Common myeloid progenitor, CD34-positive (primary cell): ENCODE measurements around the gene CD244.

Source experiments
- CTCF ChIA-PET: fragments of 350-600 bp; sonication (Branson Sonifier 250); formaldehyde crosslinking; loops from one replicate; lab custom pipeline; 2021; ENCODE audit warnings: antibody characterized with exemption; lab: Charles Lee
- POLR2A ChIA-PET: fragments of 350-600 bp; sonication (Branson Sonifier 250); formaldehyde crosslinking; loops from one replicate; lab custom pipeline; 2021; ENCODE audit warnings: antibody characterized with exemption; lab: Charles Lee
- DNase-seq, 3 donors: peaks; one replicate each; pipeline versions ENCODE4 v3.0.0 to v3.0.0-alpha.2; 2013
- H3K27ac ChIP-seq, 2 experiments: 1 replicate in 1 of 2; 2 replicates in 1 of 2; pipeline ENCODE4 v1.7.0; 2013; ENCODE audit warnings: inconsistent platforms in 2 of 2, low read length in 2 of 2, mild to moderate bottlenecking in 2 of 2, low read depth in 1 of 2, moderate library complexity in 1 of 2; ENCODE audit not compliant: severe bottlenecking in 2 of 2, insufficient read depth in 1 of 2, poor library complexity in 1 of 2
- H3K27me3 ChIP-seq, 5 experiments: replicated peaks in 2 of 5; 1 replicate in 3 of 5; 2 replicates in 2 of 5; pipeline versions ENCODE4 v1.6.1 to v1.7.0; 2013; ENCODE audit warnings: low read length in 4 of 5, mild to moderate bottlenecking in 2 of 5, moderate library complexity in 2 of 5, inconsistent platforms in 1 of 5; ENCODE audit not compliant: insufficient read depth in 5 of 5, control insufficient read depth in 4 of 5
- H3K36me3 ChIP-seq, 4 experiments: 1 replicate in 2 of 4; 2 replicates in 2 of 4; pipeline versions ENCODE4 v1.6.1 to v1.7.0; 2013; ENCODE audit warnings: low read length in 3 of 4, control low read depth in 1 of 4, mild to moderate bottlenecking in 1 of 4; ENCODE audit not compliant: control insufficient read depth in 4 of 4, insufficient read depth in 4 of 4
- H3K4me1 ChIP-seq, 4 experiments: 1 replicate in 3 of 4; 2 replicates in 1 of 4; pipeline versions ENCODE4 v1.6.1 to v1.7.1; 2013; ENCODE audit warnings: low read length in 3 of 4, mild to moderate bottlenecking in 3 of 4, control low read depth in 1 of 4, inconsistent platforms in 1 of 4, moderate library complexity in 1 of 4; ENCODE audit not compliant: control insufficient read depth in 4 of 4, insufficient read depth in 4 of 4; ENCODE audit errors: control extremely low read depth in 1 of 4
- H3K4me3 ChIP-seq, 7 experiments: 1 replicate in 4 of 7; 2 replicates in 3 of 7; pipeline versions ENCODE4 v1.5.1 to v1.7.0; 2013; ENCODE audit warnings: mild to moderate bottlenecking in 7 of 7, low read length in 6 of 7, moderate library complexity in 6 of 7, inconsistent platforms in 2 of 7, low read depth in 2 of 7, control low read depth in 1 of 7; ENCODE audit not compliant: insufficient read depth in 4 of 7, control insufficient read depth in 1 of 7; ENCODE audit errors: extremely low read depth in 1 of 7
- H3K9me3 ChIP-seq, 5 experiments: 1 replicate in 4 of 5; 2 replicates in 1 of 5; pipeline versions ENCODE4 v1.6.1 to v1.7.1; 2013; ENCODE audit warnings: low read length in 4 of 5, mild to moderate bottlenecking in 2 of 5, inconsistent platforms in 1 of 5, low read depth in 1 of 5, moderate library complexity in 1 of 5; ENCODE audit not compliant: control insufficient read depth in 4 of 5, insufficient read depth in 2 of 5; ENCODE audit errors: control extremely low read depth in 1 of 5
- WGBS: methylation state at CpG from one replicate; pipeline ENCODE4 v1.1.5; 2013; ENCODE audit not compliant: insufficient coverage; 5-methylcytosine and 5-hydroxymethylcytosine counted together

CD244 gene

GRCh38 chr1:160826546-160826945 is 36.1 kb downstream of the CD244 start:
- WGBS, result 100% methylated on average over 1 of the region's 1 CpG
- DNase-seq, result no peak
- Histone ChIP-seq H3K36me3 (peaks cover 5 to 33% (median 19%) of the 10 kb centered on the region in 4 experiments), H3K4me3 (no peak overlapping the region), H3K27ac (no peak overlapping the region), H3K27me3 (no peaks in the 10 kb centered on the region), H3K4me1 (no peaks in the 10 kb centered on the region), H3K9me3 (no peaks in the 10 kb centered on the region)
- CTCF ChIA-PET, result interaction anchor here (1.2 to 1.5 kb wide), 2 partner anchors 95 to 125 kb away, joined by 3 to 4 read pairs; no protein-coding TSS in a partner anchor
- POLR2A ChIA-PET, result no interaction called here

- no peaks in the 10 kb centered on the region for H3K4me1 ChIP-seq
- DNase-seq, result peak in 2 of 3 donors; percentile 33 to 57
- no peaks in the 10 kb centered on the region for H3K27me3 ChIP-seq
- 100% methylated on average over 2 of the region's 3 CpGs for WGBS
- H3K27ac ChIP-seq, result no peak overlapping the region
- ChIA-PET POLR2A (no interaction called here), CTCF (interaction anchor here (1.1 to 2.0 kb wide), 5 partner anchors 14 to 151 kb away, joined by 3 to 8 read pairs (median 4); no protein-coding TSS in a partner anchor)
- peaks cover 0 to 6% (median 0%) of the 10 kb centered on the region in 4 experiments for H3K36me3 ChIP-seq
- no peak overlapping the region for H3K4me3 ChIP-seq
- no peaks in the 10 kb centered on the region for H3K9me3 ChIP-seq
Measured at GRCh38 chr1:160823296-160823695, 39.4 kb downstream of the CD244 start.

GRCh38 chr1:160821627-160822026 is 41.1 kb downstream of the CD244 start:
- no peak for DNase-seq
- Histone ChIP-seq H3K27ac (no peak overlapping the region), H3K9me3 (no peaks in the 10 kb centered on the region), H3K4me1 (no peaks in the 10 kb centered on the region), H3K36me3 (no peaks in the 10 kb centered on the region), H3K4me3 (no peak overlapping the region), H3K27me3 (peaks cover 0 to 4% (median 0%) of the 10 kb centered on the region in 5 experiments)
- WGBS, result 88% methylated on average over 4 of the region's 8 CpGs
- ChIA-PET CTCF (interaction anchor here (0.6 to 2.5 kb wide), 7 partner anchors 10 to 132 kb away, joined by 3 to 5 read pairs (median 4); no protein-coding TSS in a partner anchor), POLR2A (no interaction called here)

GRCh38 chr1:160819186-160819585 is 43.5 kb downstream of the CD244 start:
- no peaks in the 10 kb centered on the region for H3K36me3 ChIP-seq
- peaks cover 0 to 4% (median 0%) of the 10 kb centered on the region in 5 experiments for H3K27me3 ChIP-seq
- H3K4me1 ChIP-seq, result no peaks in the 10 kb centered on the region
- DNase-seq, result no peak
- CTCF ChIA-PET, result interaction anchor here (0.9 to 2.5 kb wide), 6 partner anchors 12 to 169 kb away, joined by 3 to 6 read pairs (median 5); partner anchors contain the start of gene LY9
- POLR2A ChIA-PET, result no interaction called here
- H3K27ac ChIP-seq, result no peak overlapping the region
- no peak overlapping the region for H3K4me3 ChIP-seq
- 64% methylated on average over 3 of the region's 3 CpGs for WGBS
- no peaks in the 10 kb centered on the region for H3K9me3 ChIP-seq

GRCh38 chr1:160818207-160818937 is 44.3 kb downstream of the CD244 start:
- POLR2A ChIA-PET, result no interaction called here
- H3K36me3 ChIP-seq, result no peaks in the 10 kb centered on the region
- 80% methylated on average over 7 of the region's 9 CpGs for WGBS

GRCh38 chr1:160814856-160815255 is 47.8 kb downstream of the CD244 start:
- Histone ChIP-seq H3K9me3 (no peaks in the 10 kb centered on the region), H3K27me3 (peaks cover 0 to 6% (median 0%) of the 10 kb centered on the region in 5 experiments), H3K4me1 (no peaks in the 10 kb centered on the region), H3K4me3 (no peak overlapping the region), H3K36me3 (no peaks in the 10 kb centered on the region), H3K27ac (no peak overlapping the region)
- 93% methylated on average over 6 of the region's 8 CpGs for WGBS
- POLR2A ChIA-PET, result interaction anchor here (0.7 kb wide), 1 partner anchor 19 kb away, joined by 4 read pairs; no protein-coding TSS in a partner anchor
- DNase-seq, result no peak
- CTCF ChIA-PET, result interaction anchor here (0.9 to 1.5 kb wide), 3 partner anchors 10 to 38 kb away, joined by 3 to 4 read pairs (median 3); no protein-coding TSS in a partner anchor

More at GRCh38 chr1:160818207-160818937, 44.3 kb downstream of the CD244 start:
- Histone ChIP-seq H3K27me3 (peaks cover 0 to 5% (median 0%) of the 10 kb centered on the region in 5 experiments), H3K9me3 (no peaks in the 10 kb centered on the region), H3K27ac (no peak overlapping the region), H3K4me1 (no peaks in the 10 kb centered on the region), H3K4me3 (no peak overlapping the region)
- no peak for DNase-seq
- CTCF ChIA-PET, result interaction anchor here (0.9 to 2.1 kb wide), 7 partner anchors 22 to 170 kb away, joined by 3 to 6 read pairs (median 4); partner anchors contain the start of gene LY9

GRCh38 chr1:160814316-160814715 is 48.4 kb downstream of the CD244 start:
- Histone ChIP-seq H3K4me1 (no peaks in the 10 kb centered on the region), H3K9me3 (no peaks in the 10 kb centered on the region), H3K27me3 (peaks cover 0 to 6% (median 0%) of the 10 kb centered on the region in 5 experiments), H3K4me3 (no peak overlapping the region), H3K36me3 (no peaks in the 10 kb centered on the region), H3K27ac (no peak overlapping the region)
- CTCF ChIA-PET, result interaction anchor here (0.6 to 1.5 kb wide), 3 partner anchors 10 to 63 kb away, joined by 3 to 4 read pairs (median 3); no protein-coding TSS in a partner anchor
- DNase-seq, result no peak
- 98% methylated on average over 6 of the region's 6 CpGs for WGBS
- POLR2A ChIA-PET, result no interaction called here
